PC-9 (cell line): ENCODE measurements around the gene CDH13.

Experiments used
- EZH2 ChIP-seq: fragments of 200-600 bp; sonication (generic); IDR thresholded peaks from 2 replicates; pipeline ENCODE4 v1.8.0; 2017; ENCODE audit warnings: antibody characterized with exemption, low read depth
- TF ChIP-seq, protein P1 (sequence below): fragments of 200-600 bp; sonication (generic); conservative IDR thresholded peaks from 2 replicates; pipeline ENCODE4 v1.6.1; 2017; ENCODE audit warnings: mixed run types, antibody characterized with exemption, mild to moderate bottlenecking, moderate library complexity

DNA sequence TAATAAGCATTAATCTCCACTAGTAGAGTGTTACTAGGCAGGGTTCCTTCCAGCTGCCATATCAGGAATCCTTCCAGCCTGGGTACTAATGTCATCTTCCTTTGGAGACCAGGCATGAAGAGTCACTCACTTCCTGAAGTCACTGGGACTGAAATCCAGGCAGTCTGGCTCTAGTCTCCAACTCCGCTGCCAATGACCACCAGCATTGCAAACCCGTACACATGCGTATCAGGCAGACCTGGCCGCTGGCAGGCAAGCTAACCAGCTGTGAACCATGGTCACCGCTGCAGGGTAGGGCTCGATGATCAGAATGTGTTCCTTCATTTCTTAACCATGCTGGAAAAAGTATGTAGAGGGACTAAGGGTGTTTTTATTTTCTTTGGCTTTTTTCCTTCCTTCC lies 255.5 kb downstream of the CDH13 start:
- TF ChIP-seq, protein P1, sequence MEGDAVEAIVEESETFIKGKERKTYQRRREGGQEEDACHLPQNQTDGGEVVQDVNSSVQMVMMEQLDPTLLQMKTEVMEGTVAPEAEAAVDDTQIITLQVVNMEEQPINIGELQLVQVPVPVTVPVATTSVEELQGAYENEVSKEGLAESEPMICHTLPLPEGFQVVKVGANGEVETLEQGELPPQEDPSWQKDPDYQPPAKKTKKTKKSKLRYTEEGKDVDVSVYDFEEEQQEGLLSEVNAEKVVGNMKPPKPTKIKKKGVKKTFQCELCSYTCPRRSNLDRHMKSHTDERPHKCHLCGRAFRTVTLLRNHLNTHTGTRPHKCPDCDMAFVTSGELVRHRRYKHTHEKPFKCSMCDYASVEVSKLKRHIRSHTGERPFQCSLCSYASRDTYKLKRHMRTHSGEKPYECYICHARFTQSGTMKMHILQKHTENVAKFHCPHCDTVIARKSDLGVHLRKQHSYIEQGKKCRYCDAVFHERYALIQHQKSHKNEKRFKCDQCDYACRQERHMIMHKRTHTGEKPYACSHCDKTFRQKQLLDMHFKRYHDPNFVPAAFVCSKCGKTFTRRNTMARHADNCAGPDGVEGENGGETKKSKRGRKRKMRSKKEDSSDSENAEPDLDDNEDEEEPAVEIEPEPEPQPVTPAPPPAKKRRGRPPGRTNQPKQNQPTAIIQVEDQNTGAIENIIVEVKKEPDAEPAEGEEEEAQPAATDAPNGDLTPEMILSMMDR = no peak
- no peak for TF ChIP-seq EZH2
